GM12891 (cell line): Measurements from ENCODE around the gene AADACL3.

Experiments
- POLR2A ChIP-seq: IDR thresholded peaks from 2 replicates; pipeline ENCODE4 v1.6.1; 2011; ENCODE audit warnings: low read depth, low read length, control low read depth
- POLR2AphosphoS5 ChIP-seq: IDR thresholded peaks from 2 replicates; pipeline ENCODE4 v1.6.1; 2011; ENCODE audit warnings: low read depth, low read length, control low read depth
- POU2F2 ChIP-seq: IDR thresholded peaks from 2 replicates; pipeline ENCODE4 v1.6.1; 2011; ENCODE audit warnings: low read depth, mild to moderate bottlenecking, control low read depth, low read length, moderate library complexity
- SPI1 ChIP-seq: IDR thresholded peaks from 2 replicates; pipeline ENCODE4 v1.6.1; 2011; ENCODE audit warnings: low read depth, low read length, control low read depth
- TAF1 ChIP-seq: IDR thresholded peaks from 2 replicates; pipeline ENCODE4 v1.6.1; 2011; ENCODE audit warnings: low read depth, low read length, control low read depth

- TF ChIP-seq POLR2AphosphoS5 (no peak), POLR2A (no peak), SPI1 (no peak), TAF1 (no peak), POU2F2 (no peak)
Observed at GRCh38 chr1:12764016-12764415, 48.1 kb downstream of the AADACL3 start.
